Smooth muscle cell (in vitro differentiated cells): ENCODE results near the gene OLFML2A. TPM values are rescaled to one million over a fixed set of nuclear protein-coding genes. Genes with fewer than 3 reads are reported as not detected.

ENCODE experiments used
- DNase-seq: peaks from one replicate; lab custom pipeline; 2025; ENCODE audit not compliant: unreplicated experiment; lab: John Stamatoyannopoulos, UW
- H2AFZ ChIP-seq: fragments of 200-600 bp; sonication (generic); 2 replicates; pipeline ENCODE4 v1.6.0; 2016; ENCODE audit warnings: antibody characterized with exemption, low read depth, mild to moderate bottlenecking
- H3F3A ChIP-seq: fragments of 200-600 bp; sonication (generic); 2 replicates; pipeline ENCODE4 v1.6.0; 2017; ENCODE audit warnings: antibody characterized with exemption, low read depth
- H3K27ac ChIP-seq: fragments of 200-600 bp; sonication (generic); 2 replicates; pipeline ENCODE4 v1.5.1; 2016; ENCODE audit warnings: low read depth, mild to moderate bottlenecking
- H3K27me3 ChIP-seq: fragments of 200-600 bp; sonication (generic); 2 replicates; pipeline ENCODE4 v1.6.1; 2016; ENCODE audit warnings: low read depth, mild to moderate bottlenecking
- H3K36me3 ChIP-seq: fragments of 200-600 bp; sonication (generic); 2 replicates; pipeline ENCODE4 v1.5.1; 2016; ENCODE audit warnings: low read depth
- H3K4me1 ChIP-seq: fragments of 200-600 bp; sonication (generic); 2 replicates; pipeline ENCODE4 v1.5.1; 2016; ENCODE audit warnings: low read depth
- H3K4me2 ChIP-seq: fragments of 200-600 bp; sonication (generic); 2 replicates; pipeline ENCODE4 v1.6.0; 2016; ENCODE audit warnings: mild to moderate bottlenecking
- H3K4me3 ChIP-seq: fragments of 200-600 bp; sonication (generic); 2 replicates; pipeline ENCODE4 v1.5.1; 2016; ENCODE audit warnings: mild to moderate bottlenecking
- H3K79me2 ChIP-seq: fragments of 200-600 bp; sonication (generic); 2 replicates; pipeline ENCODE4 v1.6.0; 2016; ENCODE audit warnings: low read depth, mild to moderate bottlenecking
- H3K9ac ChIP-seq: fragments of 200-600 bp; sonication (generic); 2 replicates; pipeline ENCODE4 v1.6.0; 2016; ENCODE audit warnings: low read depth
- H3K9me3 ChIP-seq: fragments of 200-600 bp; sonication (generic); replicated peaks from 2 replicates; pipeline ENCODE4 v1.5.1; 2016; ENCODE audit warnings: low read depth
- H4K20me1 ChIP-seq: fragments of 200-600 bp; sonication (generic); 2 replicates; pipeline ENCODE4 v1.6.0; 2016; ENCODE audit warnings: low read depth
- WGBS: methylation state at CpG from one replicate; pipeline ENCODE4 v1.1.7; 2016; ENCODE audit warnings: low lambda C conversion rate; 5-methylcytosine and 5-hydroxymethylcytosine counted together
- polyA plus RNA-seq: library from polyadenylated mRNA; unstranded; fragments of >200 nt; fragmentation: Nextera tagmentation; extraction: Ambion mirVana; gene quantifications from 2 replicates; pipeline ENCODE4 v1.2.1, GENCODE V29; 2016
- total RNA-seq: library from RNA; depleted of rRNA; stranded (reverse); fragments of >200 nt; gene quantifications from 2 replicates; pipeline ENCODE4 v1.2.3, GENCODE V29; 2014
- TF ChIP-seq, protein P1 (sequence below): fragments of 200-600 bp; sonication (generic); IDR thresholded peaks from 2 replicates; pipeline ENCODE4 v1.5.1; 2017; ENCODE audit warnings: borderline replicate concordance, mild to moderate bottlenecking, antibody characterized with exemption; ENCODE audit not compliant: insufficient read depth, poor library complexity, severe bottlenecking

The OLFML2A gene
- total and polyA plus RNA-seq, 2 experiments from 2014 or later = 3.5 to 17.0 TPM

DNA sequence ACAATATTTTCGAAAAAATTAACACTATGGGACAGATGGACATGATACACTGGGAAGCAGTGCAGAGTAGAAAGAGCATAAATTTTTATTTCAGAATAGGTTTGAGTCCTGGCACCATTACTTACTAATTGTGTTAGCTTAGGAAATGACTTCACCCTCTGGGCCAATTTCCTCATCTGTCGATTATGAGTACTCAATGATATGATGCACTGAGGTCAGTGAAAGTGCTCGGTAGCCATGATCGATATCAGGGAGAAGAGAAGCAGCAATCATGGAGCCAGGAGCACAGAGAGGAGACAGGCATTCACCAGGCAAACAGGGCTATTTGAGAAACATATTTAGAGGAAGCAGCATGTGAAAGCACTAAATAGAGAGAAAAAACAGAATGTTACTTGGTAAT lies 35.3 kb upstream of the OLFML2A start:
- no peaks in the 10 kb centered on the region for H3K79me2 ChIP-seq
- no peak overlapping the region for H3K4me3 ChIP-seq
- H3K27ac ChIP-seq = no peak overlapping the region
- no peaks in the 10 kb centered on the region for H3K9me3 ChIP-seq
- no peak overlapping the region for H3K4me2 ChIP-seq
- H3K36me3 ChIP-seq = no peaks in the 10 kb centered on the region
- TF ChIP-seq, protein P1, sequence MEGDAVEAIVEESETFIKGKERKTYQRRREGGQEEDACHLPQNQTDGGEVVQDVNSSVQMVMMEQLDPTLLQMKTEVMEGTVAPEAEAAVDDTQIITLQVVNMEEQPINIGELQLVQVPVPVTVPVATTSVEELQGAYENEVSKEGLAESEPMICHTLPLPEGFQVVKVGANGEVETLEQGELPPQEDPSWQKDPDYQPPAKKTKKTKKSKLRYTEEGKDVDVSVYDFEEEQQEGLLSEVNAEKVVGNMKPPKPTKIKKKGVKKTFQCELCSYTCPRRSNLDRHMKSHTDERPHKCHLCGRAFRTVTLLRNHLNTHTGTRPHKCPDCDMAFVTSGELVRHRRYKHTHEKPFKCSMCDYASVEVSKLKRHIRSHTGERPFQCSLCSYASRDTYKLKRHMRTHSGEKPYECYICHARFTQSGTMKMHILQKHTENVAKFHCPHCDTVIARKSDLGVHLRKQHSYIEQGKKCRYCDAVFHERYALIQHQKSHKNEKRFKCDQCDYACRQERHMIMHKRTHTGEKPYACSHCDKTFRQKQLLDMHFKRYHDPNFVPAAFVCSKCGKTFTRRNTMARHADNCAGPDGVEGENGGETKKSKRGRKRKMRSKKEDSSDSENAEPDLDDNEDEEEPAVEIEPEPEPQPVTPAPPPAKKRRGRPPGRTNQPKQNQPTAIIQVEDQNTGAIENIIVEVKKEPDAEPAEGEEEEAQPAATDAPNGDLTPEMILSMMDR = no peak
- DNase-seq = no peak
- no peaks in the 10 kb centered on the region for H4K20me1 ChIP-seq
- H2AFZ ChIP-seq = no peak overlapping the region
- no peaks in the 10 kb centered on the region for H3K27me3 ChIP-seq
- H3K4me1 ChIP-seq = no peaks in the 10 kb centered on the region
- peaks cover 4% of the 10 kb centered on the region for H3F3A ChIP-seq
- 87% methylated on average over 4 of the region's 4 CpGs for WGBS
- H3K9ac ChIP-seq = no peak overlapping the region

DNA sequence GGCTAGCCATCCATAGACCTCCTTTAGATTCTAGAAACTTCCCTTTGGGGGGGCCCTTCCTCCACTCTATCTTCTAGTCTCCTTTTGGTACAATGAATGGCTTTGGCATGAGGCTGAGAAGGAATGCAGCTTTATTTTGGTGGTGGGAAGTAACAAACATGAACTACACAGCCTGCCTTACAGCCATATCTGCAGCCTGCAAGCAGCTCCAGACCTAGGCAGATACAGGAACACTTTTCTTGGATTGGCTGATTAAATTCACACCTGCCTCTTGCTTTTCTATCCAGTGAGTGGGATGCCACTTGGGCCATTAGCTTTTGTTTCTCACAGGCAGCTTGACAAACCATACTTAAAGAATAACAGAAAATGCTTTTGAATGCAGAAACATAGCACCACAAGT lies 34.0 kb upstream of the OLFML2A start:
- no peak overlapping the region for H3K4me2 ChIP-seq
- H3K9me3 ChIP-seq = no peaks in the 10 kb centered on the region
- H3K79me2 ChIP-seq = no peaks in the 10 kb centered on the region
- no peak overlapping the region for H3K9ac ChIP-seq
- no peak overlapping the region for H3K4me3 ChIP-seq
- H3K27ac ChIP-seq = peak overlapping the region; percentile 25
- H3F3A ChIP-seq = peaks cover 4% of the 10 kb centered on the region
- H3K27me3 ChIP-seq = no peaks in the 10 kb centered on the region
- no peak overlapping the region for H2AFZ ChIP-seq
- no peaks in the 10 kb centered on the region for H3K4me1 ChIP-seq
- no peaks in the 10 kb centered on the region for H4K20me1 ChIP-seq
- no peaks in the 10 kb centered on the region for H3K36me3 ChIP-seq
- DNase-seq = no peak
- TF ChIP-seq, protein P1 = no peak

DNA sequence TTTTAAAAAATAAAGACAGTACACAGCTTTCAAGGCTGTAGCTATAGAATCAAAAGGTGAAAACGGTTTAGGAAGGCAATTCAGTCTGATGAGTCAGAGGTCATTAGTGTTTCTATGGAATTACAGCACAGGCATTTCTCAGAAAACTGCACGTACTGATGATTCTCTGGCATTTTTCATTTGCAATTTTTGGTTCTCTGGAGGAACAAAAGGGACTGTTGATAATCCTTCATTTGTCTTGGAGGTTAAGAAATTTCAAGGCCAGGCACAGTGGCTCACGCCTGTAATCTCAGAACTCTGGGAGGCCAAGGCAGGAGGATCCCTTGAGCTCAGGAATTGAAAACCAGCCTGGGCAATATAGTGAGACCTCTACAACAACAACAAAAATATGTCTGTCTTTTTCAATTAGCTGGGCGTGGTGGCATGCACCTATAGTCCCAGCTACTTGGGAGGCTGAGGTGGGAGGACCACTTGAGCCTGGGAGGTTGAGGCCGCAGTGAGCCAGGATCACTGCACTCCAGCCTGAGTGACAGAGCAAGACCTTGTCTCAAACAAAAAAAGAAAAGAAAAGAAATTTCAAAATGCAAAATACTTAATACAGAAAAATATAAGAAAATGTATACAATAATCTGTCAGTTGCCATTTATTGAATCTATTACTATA lies 33.1 kb upstream of the OLFML2A start:
- WGBS = 55% methylated on average over 5 of the region's 5 CpGs
- Histone ChIP-seq H4K20me1 (no peaks in the 10 kb centered on the region), H3K9ac (no peak overlapping the region), H3F3A (peaks cover 4% of the 10 kb centered on the region), H3K79me2 (no peaks in the 10 kb centered on the region), H3K36me3 (no peaks in the 10 kb centered on the region), H3K4me1 (no peaks in the 10 kb centered on the region), H3K27ac (peak overlapping the region; percentile 49), H3K4me3 (no peak overlapping the region), H3K4me2 (peak overlapping the region; percentile 34), H2AFZ (no peak overlapping the region), H3K27me3 (no peaks in the 10 kb centered on the region), H3K9me3 (no peaks in the 10 kb centered on the region)
- no peak for DNase-seq
- TF ChIP-seq, protein P1 = no peak

DNA sequence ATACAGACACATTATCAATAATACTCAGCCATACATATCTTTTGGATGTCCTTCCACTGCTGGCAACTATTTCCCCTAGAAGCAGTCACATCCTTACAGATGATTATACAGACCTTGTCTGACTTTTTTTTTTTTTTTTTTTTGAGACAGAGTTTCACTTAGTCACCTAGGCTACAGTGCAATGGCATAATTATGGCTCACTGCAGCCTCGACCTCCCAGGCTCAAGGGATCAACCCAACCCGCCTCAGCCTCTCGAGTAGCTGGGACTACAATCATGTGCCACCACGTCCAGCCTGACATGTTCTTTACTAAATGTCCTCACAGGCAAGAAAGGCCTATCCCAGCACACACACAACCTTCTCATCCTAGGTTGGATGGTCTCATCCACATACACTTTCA lies 29.9 kb upstream of the OLFML2A start:
- Histone ChIP-seq H3K27me3 (no peaks in the 10 kb centered on the region), H3K9ac (no peak overlapping the region), H3F3A (peaks cover 4% of the 10 kb centered on the region), H2AFZ (no peak overlapping the region), H4K20me1 (no peaks in the 10 kb centered on the region), H3K9me3 (no peaks in the 10 kb centered on the region), H3K4me1 (peaks cover 5% of the 10 kb centered on the region), H3K4me3 (no peak overlapping the region), H3K36me3 (no peaks in the 10 kb centered on the region), H3K79me2 (no peaks in the 10 kb centered on the region), H3K4me2 (no peak overlapping the region), H3K27ac (no peak overlapping the region)
- TF ChIP-seq, protein P1 = no peak
- no peak for DNase-seq
- 64% methylated on average over 3 of the region's 4 CpGs for WGBS
